ENCODE measurements around the gene PRKD2.
"Not testable (repeated sequence)": the region's sequence is repeated elsewhere in the genome, so short reads cannot be mapped to it uniquely, and the experiment has no call there.

PRKD2 gene

DNA sequence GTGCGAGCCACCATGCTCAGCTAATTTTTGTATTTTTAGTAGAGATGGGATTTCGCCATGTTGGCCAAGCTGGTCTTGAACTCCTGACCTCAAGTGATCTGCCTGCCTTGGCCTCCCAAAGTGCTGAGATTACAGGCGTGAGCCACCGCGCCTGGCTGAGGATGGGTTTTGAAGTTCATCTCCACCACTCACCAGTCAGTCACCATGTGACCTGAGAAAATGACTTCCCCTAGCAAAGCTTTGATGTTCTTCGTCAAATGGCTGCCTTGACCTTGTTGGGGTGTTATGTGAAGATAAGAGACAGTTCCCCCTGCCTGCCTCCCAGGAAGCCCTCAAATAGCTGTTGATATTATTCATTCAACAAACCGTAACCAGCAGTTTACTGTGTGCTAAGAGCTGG lies 87.9 kb downstream of the PRKD2 start:
- not testable (repeated sequence) for DNase-seq

DNA sequence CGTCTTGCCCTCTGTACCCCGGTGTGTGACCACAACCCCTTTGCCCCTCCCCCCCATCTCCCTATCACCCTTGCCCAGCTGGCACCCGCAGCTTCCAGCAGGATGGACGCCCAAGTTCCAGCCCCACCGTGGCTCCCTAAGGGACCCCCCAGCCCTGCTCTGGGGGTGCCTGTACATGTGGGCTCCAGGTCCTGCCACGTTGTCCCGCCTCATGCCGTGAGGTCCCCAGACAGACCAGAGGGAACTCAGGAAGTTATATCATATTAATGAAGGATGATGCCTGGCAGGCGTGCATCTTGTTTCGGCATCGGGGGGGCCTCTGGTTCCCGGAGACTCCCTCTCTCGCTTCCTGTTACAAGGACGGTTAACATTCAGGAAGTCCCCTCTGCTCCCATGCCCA lies 90.5 kb downstream of the PRKD2 start:
- no peak for DNase-seq

DNA sequence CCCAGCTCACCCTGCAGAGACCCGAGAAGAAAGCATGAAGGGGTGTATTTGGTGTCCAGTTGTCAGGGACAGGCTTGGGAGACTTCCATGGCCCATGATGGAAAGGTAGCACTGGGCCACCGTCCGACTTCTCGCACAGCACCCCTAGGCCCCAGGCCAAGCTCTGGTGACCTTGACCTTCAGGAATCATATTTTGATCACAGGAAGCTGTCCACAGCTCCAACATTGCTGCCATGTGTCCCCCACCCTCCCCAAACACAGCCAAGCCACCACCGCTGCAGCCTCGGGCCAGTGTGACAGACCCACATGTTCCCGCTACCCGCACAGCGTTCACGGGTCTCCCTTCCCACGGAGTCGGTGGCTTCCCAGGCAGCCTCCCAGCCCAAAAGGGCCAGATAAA lies 91.2 kb downstream of the PRKD2 start:
- no peak for DNase-seq

DNA sequence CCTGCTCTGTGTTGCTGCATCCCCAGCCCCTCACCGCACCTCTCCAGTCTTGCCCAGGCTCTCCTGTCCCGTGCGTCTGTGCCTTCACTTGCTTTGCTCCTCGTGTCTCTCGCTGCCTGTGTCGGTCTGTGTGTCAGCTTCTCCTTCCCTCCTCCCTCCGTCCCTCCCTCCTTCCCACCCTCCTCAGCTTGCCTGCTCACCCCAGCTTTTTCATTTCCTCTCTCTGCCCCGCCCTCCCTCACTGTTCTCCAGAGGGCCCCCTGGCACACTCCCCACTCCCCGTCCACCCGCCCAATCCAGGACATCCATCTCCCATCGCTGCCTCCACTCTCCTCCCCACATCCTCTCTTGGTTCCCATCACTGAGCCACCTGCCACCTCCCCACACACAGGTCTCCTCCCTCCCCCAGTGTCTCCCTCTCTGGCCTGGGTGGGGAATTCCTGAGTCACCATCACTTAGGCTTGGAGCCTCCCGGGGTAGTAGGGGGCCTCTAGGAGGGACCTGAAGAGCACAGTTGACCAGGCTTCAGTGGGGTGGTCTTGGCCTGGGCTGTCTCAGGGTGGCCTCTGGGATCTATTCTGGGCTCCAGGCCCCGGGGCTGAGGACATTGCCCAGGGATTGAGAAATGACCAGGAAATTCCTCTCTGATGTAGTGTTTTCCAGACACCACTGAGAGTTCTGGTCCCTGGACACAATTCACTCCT lies 91.8 kb downstream of the PRKD2 start, which contains the start of gene PTGIR:
Gene PTGIR (minus strand): TSS at position 132 of the 704 bp plus-strand sequence. CDS start 864 bp downstream, outside the sequence.
- DNase-seq: peak; percentile 83
